K562 (cell line): ENCODE results near the gene SOX12. TPM values are rescaled to one million over a fixed set of nuclear protein-coding genes. Genes with fewer than 3 reads are reported as not detected.
A peak's percentile ranks its signal among the peaks of the same experiment; 100 is the strongest.

Experiments used
- E4F1 ChIP-seq: fragments of 250-450 bp; sonication (Bioruptor Pico); IDR thresholded peaks from 2 replicates; pipeline ENCODE4 v1.5.0; 2021; ENCODE audit warnings: mild to moderate bottlenecking, borderline replicate concordance
- ETV1 ChIP-seq: fragments of 450-650 bp; conservative IDR thresholded peaks from 2 replicates; pipeline ENCODE4 v1.6.1; 2016; ENCODE audit warnings: missing genetic modification characterization, control low read depth, low read depth, missing compliant biosample characterization
- HMBOX1 ChIP-seq: sonication (generic); IDR thresholded peaks from 2 replicates; pipeline ENCODE4 v1.6.1; 2016
- NR4A1 ChIP-seq, 2 experiments: fragments of 250-450 bp in 1 of 2; fragments of 450-650 bp in 1 of 2; sonication (Bioruptor Pico) in 1 of 2; IDR thresholded peaks; 2 replicates each; pipeline versions ENCODE4 v1.4.0 to v1.6.1; 2016 to 2020; ENCODE audit warnings: mild to moderate bottlenecking in 2 of 2, missing compliant biosample characterization in 1 of 2, missing genetic modification characterization in 1 of 2, moderate library complexity in 1 of 2
- PRDM10 ChIP-seq: fragments of 450-650 bp; IDR thresholded peaks from 2 replicates; pipeline ENCODE4 v1.6.1; 2018; ENCODE audit not compliant: partially characterized antibody
- REST ChIP-seq, 2 experiments: fragments of 450-650 bp; formaldehyde crosslinking in 1 of 2; IDR thresholded peaks; 2 replicates each; pipeline versions ENCODE4 v1.4.0 to v1.6.1; 2014 to 2020; ENCODE audit warnings: mild to moderate bottlenecking in 2 of 2, borderline replicate concordance in 1 of 2, low read depth in 1 of 2
- TAF1 ChIP-seq: IDR thresholded peaks from 2 replicates; pipeline ENCODE4 v1.6.1; 2011; ENCODE audit warnings: mild to moderate bottlenecking, low read length, moderate library complexity; ENCODE audit not compliant: insufficient read depth, control insufficient read depth, severe bottlenecking; ENCODE audit errors: extremely low read depth
- polyA plus RNA-seq, 8 experiments: library from polyadenylated mRNA; depleted of rRNA in 4 of 8; stranded (reverse) in 5 of 8; unstranded in 3 of 8; fragments of >200 nt; fragmentation: Nextera tagmentation in 2 of 8; fragmentation: Illumina TruSeq in 1 of 8; extraction: Ambion mirVana in 2 of 8; extraction: Trizol in 1 of 8; gene quantifications; 2 replicates each; pipeline versions ENCODE4 v1.2.1 to v1.2.3, GENCODE V29; 2011 to 2014; ENCODE audit warnings: inconsistent platforms in 1 of 8, missing spikeins in 1 of 8
- total RNA-seq, 7 experiments: library from RNA; depleted of rRNA in 6 of 7; stranded (reverse); fragments of >200 nt in 6 of 7; fragmentation: Illumina TruSeq in 2 of 7; extraction: Trizol in 2 of 7; gene quantifications; 2 replicates each; pipeline versions ENCODE4 v1.2.1 to v1.2.3, GENCODE V29; 2011 to 2021; ENCODE audit warnings: low replicate concordance in 1 of 7

SOX12 gene
- total and polyA plus RNA-seq, 9 of the 15 experiments (the other 6 are each of a cell fraction or from before 2014, with no cell fraction given): 0.42 to 26.3 (median 2.6) TPM

GRCh38 chr20:324177-325044 is 941 bp upstream of the SOX12 start (continued):
- peak; percentile 83 for TF ChIP-seq PRDM10
- no peak for TF ChIP-seq E4F1 (CRISPR knock-in tag)
- no peak for TF ChIP-seq ETV1 (tag)
- TF ChIP-seq TAF1: no peak
- TF ChIP-seq REST (IDR thresholded peaks at IDR 0.05; ENCODE audit: borderline replicate concordance): 0 out of 2 replicates have a peak, but pooled peaks have one; percentile 17
- TF ChIP-seq REST (CRISPR knock-in tag; IDR thresholded peaks at IDR 0.05; ENCODE audit: low read depth): no peak
- TF ChIP-seq HMBOX1: no peak
- no peak for TF ChIP-seq NR4A1 (CRISPR knock-in tag; IDR thresholded peaks at IDR 0.05)
- no peak for TF ChIP-seq NR4A1 (tag; IDR thresholded peaks at IDR 0.05)
